NB4 (cell line): Measurements from ENCODE around the gene DCDC2.

Experiments used
- DNase-seq: peaks from one replicate; pipeline ENCODE4 v3.0.0; 2010; ENCODE audit warnings: low read depth
- H3K4me3 ChIP-seq: one replicate; pipeline ENCODE4 v1.5.1; 2011; ENCODE audit warnings: mild to moderate bottlenecking, low read depth, low read length, moderate library complexity
- CTCF ChIP-seq: IDR thresholded peaks from one replicate; pipeline ENCODE4 v1.5.1; 2012; ENCODE audit warnings: low read depth, low read length
- MAX ChIP-seq: IDR thresholded peaks from 2 replicates; pipeline ENCODE4 v1.6.1; 2011; ENCODE audit warnings: low read depth, low read length
- MYC ChIP-seq: IDR thresholded peaks from 2 replicates; pipeline ENCODE4 v1.6.1; 2011; ENCODE audit warnings: low read depth, low read length
- POLR2A ChIP-seq: IDR thresholded peaks from 2 replicates; pipeline ENCODE4 v1.6.1; 2011; ENCODE audit warnings: mild to moderate bottlenecking; ENCODE audit not compliant: insufficient read length; ENCODE audit errors: extremely low read depth

The DCDC2 gene

DNA sequence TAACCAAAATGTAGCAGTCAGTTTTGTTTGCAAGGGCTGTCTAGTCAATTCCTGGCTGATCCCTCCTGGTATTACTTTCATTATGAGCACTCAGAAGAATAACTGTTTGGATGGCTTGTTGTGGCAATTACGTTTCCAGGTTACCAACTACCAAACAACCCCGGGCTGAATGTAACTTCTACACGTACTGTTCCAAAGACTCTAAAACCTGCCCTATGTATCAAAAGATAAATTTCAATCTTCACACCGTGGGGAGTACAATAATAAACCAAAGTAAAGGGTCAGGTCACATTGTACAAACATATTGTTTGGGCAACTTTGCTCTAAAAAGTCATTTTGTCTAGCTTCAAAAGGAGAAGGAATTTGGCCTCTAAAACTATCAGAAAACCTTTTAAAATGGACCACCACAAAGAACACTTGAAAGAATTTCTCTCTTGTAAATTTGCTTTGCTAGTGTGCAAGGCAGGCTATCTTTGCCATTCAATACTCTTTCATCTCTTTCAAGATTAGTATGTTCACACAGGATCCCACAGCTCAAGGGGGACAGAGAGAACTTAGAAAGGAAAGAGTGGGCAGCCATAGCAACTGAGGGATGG, 27.6 kb downstream of the DCDC2 start:
- no peak overlapping the region for H3K4me3 ChIP-seq
- no peak for TF ChIP-seq MAX
- TF ChIP-seq MYC = no peak
- TF ChIP-seq POLR2A = no peak
- TF ChIP-seq CTCF = no peak
- DNase-seq = no peak

GRCh38 chr6:24329451-24329850, 28.4 kb downstream of the DCDC2 start:
- H3K4me3 ChIP-seq = no peak overlapping the region
- no peak for DNase-seq
- TF ChIP-seq CTCF = no peak
- TF ChIP-seq MYC = no peak
- TF ChIP-seq MAX = no peak
- TF ChIP-seq POLR2A = no peak

DNA sequence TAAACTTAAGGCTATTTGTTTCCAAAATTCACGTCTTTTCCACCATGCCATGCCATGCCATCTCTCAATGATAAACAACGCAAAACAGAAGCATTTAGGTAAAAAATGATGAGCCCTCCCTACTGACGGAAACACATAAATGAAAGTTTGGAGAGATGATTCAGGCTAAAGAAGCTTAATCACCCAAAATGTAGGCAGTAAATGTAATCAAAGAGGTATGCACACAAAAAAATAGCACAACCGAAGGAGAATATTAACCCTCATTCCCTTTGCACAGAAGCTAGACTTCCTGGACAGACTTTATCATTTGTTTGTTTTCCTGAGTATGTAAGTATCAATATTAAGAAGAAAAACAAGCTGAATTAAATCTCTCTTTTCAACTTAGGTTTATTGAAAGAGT, 28.8 kb downstream of the DCDC2 start:
- H3K4me3 ChIP-seq = no peak overlapping the region
- TF ChIP-seq CTCF = no peak
- TF ChIP-seq MAX = no peak
- TF ChIP-seq POLR2A = no peak
- no peak for TF ChIP-seq MYC
- DNase-seq = no peak

GRCh38 chr6:24327756-24328155, 30.1 kb downstream of the DCDC2 start:
- DNase-seq = no peak
- no peak overlapping the region for H3K4me3 ChIP-seq
- TF ChIP-seq CTCF (no peak), POLR2A (no peak), MYC (no peak), MAX (no peak)

GRCh38 chr6:24325978-24326377, 31.9 kb downstream of the DCDC2 start:
- TF ChIP-seq MYC (no peak), CTCF (no peak), MAX (no peak), POLR2A (no peak)
- no peak overlapping the region for H3K4me3 ChIP-seq
- DNase-seq = no peak

GRCh38 chr6:24324617-24325016, 33.2 kb downstream of the DCDC2 start:
- no peak for DNase-seq
- TF ChIP-seq CTCF (no peak), POLR2A (no peak), MYC (no peak), MAX (no peak)
- no peak overlapping the region for H3K4me3 ChIP-seq
